GM18867 (cell line): ENCODE results near the gene CDC37L1.

ENCODE experiments used
- ATAC-seq: cut with Tn5 transposase; IDR thresholded peaks from one replicate; pipeline ENCODE4 v1.9.1; 2021; ENCODE audit warnings: mild to moderate bottlenecking, moderate library complexity; ENCODE audit not compliant: unreplicated experiment

Gene CDC37L1

GRCh38 chr9:4667681-4668080 lies 11.7 kb upstream of the CDC37L1 start:
- no peak for ATAC-seq

GRCh38 chr9:4668604-4669003 lies 10.8 kb upstream of the CDC37L1 start:
- ATAC-seq = no peak

- no peak for ATAC-seq
These were observed 9.5 kb upstream of the CDC37L1 start for GRCh38 chr9:4669890-4670289.

GRCh38 chr9:4670591-4670990 lies 8.8 kb upstream of the CDC37L1 start:
- no peak for ATAC-seq

- ATAC-seq = no peak
These were observed 7.6 kb upstream of the CDC37L1 start for GRCh38 chr9:4671737-4672136.

GRCh38 chr9:4674783-4675182 lies 4.6 kb upstream of the CDC37L1 start:
- no peak for ATAC-seq

- ATAC-seq = no peak
These were observed 2.0 kb upstream of the CDC37L1 start for GRCh38 chr9:4677392-4677791.

- peak; percentile 17 for ATAC-seq
These were observed 596 bp upstream of the CDC37L1 start for GRCh38 chr9:4678679-4679267.

- no peak for ATAC-seq
These were observed 780 bp downstream of the CDC37L1 start for GRCh38 chr9:4680173-4680525.

- no peak for ATAC-seq
These were observed 1.4 kb downstream of the CDC37L1 start for GRCh38 chr9:4680750-4681149.

- ATAC-seq = no peak
These were observed 5.5 kb downstream of the CDC37L1 start for GRCh38 chr9:4684820-4685219.

GRCh38 chr9:4686112-4686511 lies 6.7 kb downstream of the CDC37L1 start:
- no peak for ATAC-seq

GRCh38 chr9:4686584-4686983 lies 7.2 kb downstream of the CDC37L1 start:
- ATAC-seq = no peak

GRCh38 chr9:4689021-4689420 lies 9.7 kb downstream of the CDC37L1 start:
- ATAC-seq = no peak

- peak; percentile 74 for ATAC-seq
These were observed 10.3 kb downstream of the CDC37L1 start for GRCh38 chr9:4689687-4690104.

- peak; percentile 38 for ATAC-seq
These were observed 10.8 kb downstream of the CDC37L1 start for GRCh38 chr9:4690144-4690543.

GRCh38 chr9:4691795-4692194 lies 12.4 kb downstream of the CDC37L1 start:
- no peak for ATAC-seq

- no peak for ATAC-seq
These were observed 20.7 kb downstream of the CDC37L1 start for GRCh38 chr9:4700091-4700490.

- ATAC-seq = no peak
These were observed 21.6 kb downstream of the CDC37L1 start for GRCh38 chr9:4700932-4701331.

- ATAC-seq = no peak
These were observed 22.2 kb downstream of the CDC37L1 start for GRCh38 chr9:4701526-4701925.

GRCh38 chr9:4704129-4704528 lies 24.8 kb downstream of the CDC37L1 start:
- no peak for ATAC-seq

- no peak for ATAC-seq
These were observed 26.7 kb downstream of the CDC37L1 start for GRCh38 chr9:4706021-4706420.

- ATAC-seq = no peak
These were observed 27.7 kb downstream of the CDC37L1 start for GRCh38 chr9:4706971-4707622.
